A673 (cell line): ENCODE measurements around the gene ACTN2.

Experiments used
- CTCF ChIP-seq: fragments of 300-800, 200-600 bp; sonication (generic); conservative IDR thresholded peaks from 2 replicates; pipeline ENCODE4 v1.5.1; 2017; ENCODE audit warnings: low read depth, mild to moderate bottlenecking, antibody characterized with exemption, low read length, moderate library complexity, mixed read lengths
- EZH2 ChIP-seq: fragments of 200-600 bp; sonication (generic); IDR thresholded peaks from 2 replicates; pipeline ENCODE4 v1.6.1; 2017; ENCODE audit warnings: borderline replicate concordance, low read depth, mild to moderate bottlenecking, mixed read lengths, antibody characterized with exemption, low read length; ENCODE audit not compliant: poor library complexity, severe bottlenecking

GRCh38 chr1:236812334-236813030, 126.2 kb downstream of the ACTN2 start:
- TF ChIP-seq CTCF, result no peak
- no peak for TF ChIP-seq EZH2
